CD14-positive monocyte (primary cell): ENCODE measurements around the gene CMTM2. TPM values are rescaled to one million over a fixed set of nuclear protein-coding genes. Genes with fewer than 3 reads are reported as not detected.
A peak's percentile ranks its signal among the peaks of the same experiment; 100 is the strongest.

ENCODE experiments used
- DNase-seq, 3 donors: peaks; one replicate each; pipeline ENCODE4 v3.0.0-alpha.2; 2011 to 2022
- H2AFZ ChIP-seq: 2 replicates; pipeline ENCODE4 v1.6.0; 2012; ENCODE audit warnings: mild to moderate bottlenecking, low read depth, low read length, inconsistent platforms; ENCODE audit not compliant: insufficient read depth, poor library complexity, severe bottlenecking
- H3K27ac ChIP-seq, 2 donors: 1 replicate in 1 of 2; 2 replicates in 1 of 2; pipeline ENCODE4 v1.5.1; 2012 to 2013; ENCODE audit warnings: low read length in 2 of 2, control low read depth in 1 of 2, inconsistent platforms in 1 of 2, low read depth in 1 of 2, mild to moderate bottlenecking in 1 of 2
- H3K27me3 ChIP-seq, 2 donors: one replicate each; pipeline versions ENCODE4 v1.6.0 to v1.6.1; 2011 to 2013; ENCODE audit warnings: low read length in 2 of 2; ENCODE audit not compliant: control insufficient read depth in 2 of 2, insufficient read depth in 2 of 2
- H3K36me3 ChIP-seq, 2 donors: replicated peaks in 1 of 2; 1 replicate in 1 of 2; 2 replicates in 1 of 2; pipeline versions ENCODE4 v1.5.1 to v1.6.1; 2012 to 2013; ENCODE audit warnings: low read length in 2 of 2, control low read depth in 1 of 2, inconsistent platforms in 1 of 2, mild to moderate bottlenecking in 1 of 2; ENCODE audit not compliant: insufficient read depth in 2 of 2, control insufficient read depth in 1 of 2
- H3K4me1 ChIP-seq, 2 donors: 1 replicate in 1 of 2; 2 replicates in 1 of 2; pipeline versions ENCODE4 v1.5.1 to v1.6.1; 2012 to 2013; ENCODE audit warnings: low read length in 2 of 2, control low read depth in 1 of 2, inconsistent platforms in 1 of 2, mild to moderate bottlenecking in 1 of 2, moderate library complexity in 1 of 2; ENCODE audit not compliant: insufficient read depth in 2 of 2, control insufficient read depth in 1 of 2
- H3K4me2 ChIP-seq: replicated peaks from 2 replicates; pipeline ENCODE3; 2012; ENCODE audit warnings: low read length, moderate library complexity, mild to moderate bottlenecking; ENCODE audit not compliant: poor library complexity, severe bottlenecking; ENCODE audit errors: extremely low read depth
- H3K4me3 ChIP-seq, 3 experiments: fragments of 200-600 bp in 1 of 3; sonication (generic) in 1 of 3; replicated peaks in 1 of 3; 1 replicate in 2 of 3; 2 replicates in 1 of 3; pipeline ENCODE4 v1.5.1; 2011 to 2013; ENCODE audit warnings: low read length in 3 of 3, mild to moderate bottlenecking in 3 of 3, control low read depth in 2 of 3, low read depth in 2 of 3, inconsistent platforms in 1 of 3, moderate library complexity in 1 of 3
- H3K79me2 ChIP-seq: 2 replicates; pipeline ENCODE4 v1.6.0; 2012; ENCODE audit warnings: mild to moderate bottlenecking, control low read depth, inconsistent platforms, low read length, moderate library complexity; ENCODE audit not compliant: insufficient read depth
- H3K9ac ChIP-seq: 2 replicates; pipeline ENCODE4 v1.6.0; 2017; ENCODE audit warnings: low read length, mild to moderate bottlenecking; ENCODE audit not compliant: insufficient read depth, poor library complexity, severe bottlenecking
- H3K9me3 ChIP-seq, 2 donors: replicated peaks in 1 of 2; 1 replicate in 1 of 2; 2 replicates in 1 of 2; pipeline versions ENCODE4 v1.5.1 to v1.6.1; 2012 to 2013; ENCODE audit warnings: low read length in 2 of 2, control low read depth in 1 of 2; ENCODE audit not compliant: control insufficient read depth in 1 of 2, insufficient read depth in 1 of 2
- H4K20me1 ChIP-seq: 2 replicates; pipeline ENCODE4 v1.6.0; 2012; ENCODE audit warnings: mild to moderate bottlenecking, low read length, control low read depth, moderate library complexity; ENCODE audit not compliant: insufficient read depth
- H3K27ac Mint-ChIP-seq, 7 donors: one replicate each; pipeline ENCODE4 v1.8.0; 2020; ENCODE audit warnings: mild to moderate bottlenecking in 7 of 7, mixed read lengths in 7 of 7, moderate library complexity in 6 of 7, inconsistent platforms in 2 of 7
- H3K27me3 Mint-ChIP-seq, 3 donors: one replicate each; pipeline ENCODE4 v1.8.0; 2021 to 2022; ENCODE audit warnings: low read depth in 3 of 3, mild to moderate bottlenecking in 3 of 3, mixed read lengths in 3 of 3, moderate library complexity in 3 of 3, inconsistent platforms in 1 of 3
- H3K36me3 Mint-ChIP-seq, 2 donors: one replicate each; pipeline ENCODE4 v1.8.0; 2020; ENCODE audit warnings: mixed read lengths in 2 of 2, inconsistent platforms in 1 of 2, mild to moderate bottlenecking in 1 of 2
- H3K4me1 Mint-ChIP-seq: one replicate; pipeline ENCODE4 v1.8.0; 2020; ENCODE audit warnings: mild to moderate bottlenecking, mixed read lengths
- H3K4me3 Mint-ChIP-seq, 2 donors: one replicate each; pipeline ENCODE4 v1.8.0; 2020; ENCODE audit warnings: mild to moderate bottlenecking in 2 of 2, mixed read lengths in 2 of 2, moderate library complexity in 1 of 2
- H3K9me3 Mint-ChIP-seq, 7 donors: one replicate each; pipeline ENCODE4 v1.8.0; 2020 to 2022; ENCODE audit warnings: mixed read lengths in 7 of 7, mild to moderate bottlenecking in 6 of 7, moderate library complexity in 6 of 7, inconsistent platforms in 2 of 7
- CTCF ChIP-seq: fragments of 200-600 bp; IDR thresholded peaks from one replicate; pipeline ENCODE4 v1.8.0; 2022; ENCODE audit warnings: antibody characterized with exemption, mild to moderate bottlenecking
- WGBS: methylation state at CpG from one replicate; pipeline ENCODE4 v1.1.5; 2013; ENCODE audit warnings: missing lambda C conversion rate; ENCODE audit not compliant: insufficient coverage; 5-methylcytosine and 5-hydroxymethylcytosine counted together
- intact Hi-C, 2 donors: fragments of 100-400 bp; cut with micrococcal nuclease; formaldehyde crosslinking; loops; one replicate each; pipeline versions ENCODE4 v1.15.0 to v1.15.1; 2023
- polyA plus RNA-seq, 3 donors: library from polyadenylated mRNA; depleted of rRNA in 1 of 3; unstranded in 2 of 3; stranded (reverse) in 1 of 3; fragments of 300-500 nt in 2 of 3; fragments of >200 nt in 1 of 3; fragmentation: Illumina TruSeq in 2 of 3; gene quantifications; 1 replicate in 2 of 3; 2 replicates in 1 of 3; pipeline ENCODE4 v1.2.3, GENCODE V29; 2012 to 2021

Gene CMTM2
- polyA plus RNA-seq, 3 donors, result 11.0 to 41.6 (median 39.1) TPM

- Histone ChIP-seq H3K9me3 (no peaks in the 10 kb centered on the region), H3K36me3 (no peaks in the 10 kb centered on the region), H3K79me2 (no peaks in the 10 kb centered on the region), H3K27ac (no peak overlapping the region), H3K4me1 (peaks cover 58 to 66% of the 10 kb centered on the region in 2 donors), H3K4me3 (no peak overlapping the region), H2AFZ (no peak overlapping the region), H3K9ac (no peak overlapping the region), H3K27me3 (no peaks in the 10 kb centered on the region), H4K20me1 (no peaks in the 10 kb centered on the region), H3K4me2 (no peak overlapping the region)
- H3K27me3 Mint-ChIP-seq, result peaks cover 0 to 6% (median 3%) of the 10 kb centered on the region in 3 donors
- no peak overlapping the region for H3K27ac Mint-ChIP-seq
- no peak overlapping the region for H3K4me3 Mint-ChIP-seq
- TF ChIP-seq CTCF, result no peak
- H3K9me3 Mint-ChIP-seq, result peaks cover 0 to 6% (median 2%) of the 10 kb centered on the region in 7 donors
- H3K4me1 Mint-ChIP-seq, result peaks cover 61% of the 10 kb centered on the region
- DNase-seq, result no peak
- whole genome bisulfite sequencing, result 100% methylated on average over 1 of the region's 4 CpGs
- intact Hi-C loops, result no loop called here
- peaks cover 2 to 5% of the 10 kb centered on the region in 2 donors for H3K36me3 Mint-ChIP-seq
These were observed 11.8 kb downstream of the CMTM2 start for GRCh38 chr16:66591018-66591417.

GRCh38 chr16:66592241-66592640 lies 13.0 kb downstream of the CMTM2 start:
- peaks cover 52% of the 10 kb centered on the region for H3K4me1 Mint-ChIP-seq
- Histone ChIP-seq H3K9ac (no peak overlapping the region), H3K36me3 (no peaks in the 10 kb centered on the region), H3K4me1 (peaks cover 46 to 53% of the 10 kb centered on the region in 2 donors), H3K27ac (no peak overlapping the region), H4K20me1 (no peaks in the 10 kb centered on the region), H3K9me3 (no peaks in the 10 kb centered on the region), H2AFZ (no peak overlapping the region), H3K27me3 (no peaks in the 10 kb centered on the region), H3K4me3 (no peak overlapping the region), H3K79me2 (no peaks in the 10 kb centered on the region), H3K4me2 (no peak overlapping the region)
- no peak for DNase-seq
- H3K27ac Mint-ChIP-seq, result peak overlapping the region in 1 of 7 donors; percentile 66
- peaks cover 2 to 5% of the 10 kb centered on the region in 2 donors for H3K36me3 Mint-ChIP-seq
- 92% methylated on average over 2 of the region's 3 CpGs for WGBS
- intact Hi-C loops, result no loop called here
- TF ChIP-seq CTCF, result no peak
- peak overlapping the region in 1 of 2 donors; percentile 48 for H3K4me3 Mint-ChIP-seq
- H3K27me3 Mint-ChIP-seq, result peaks cover 0 to 6% (median 3%) of the 10 kb centered on the region in 3 donors
- peaks cover 0 to 6% (median 2%) of the 10 kb centered on the region in 7 donors for H3K9me3 Mint-ChIP-seq
